Osteocyte (in vitro differentiated cells): ENCODE measurements around the gene FGF14. TPM values are rescaled to one million over a fixed set of nuclear protein-coding genes. Genes with fewer than 3 reads are reported as not detected.

Source experiments
- DNase-seq: peaks from one replicate; pipeline ENCODE4 v3.0.0; 2021; ENCODE audit warnings: mixed read lengths; ENCODE audit not compliant: unreplicated experiment; ENCODE audit errors: extremely low spot score
- H3K27ac Mint-ChIP-seq: one replicate; pipeline ENCODE4 v1.8.0; 2021; ENCODE audit warnings: mild to moderate bottlenecking, mixed read lengths; ENCODE audit not compliant: unreplicated experiment
- H3K27me3 Mint-ChIP-seq: one replicate; pipeline ENCODE4 v1.8.0; 2021; ENCODE audit warnings: mixed read lengths; ENCODE audit not compliant: unreplicated experiment
- H3K36me3 Mint-ChIP-seq: one replicate; pipeline ENCODE4 v1.8.0; 2021; ENCODE audit warnings: mixed read lengths; ENCODE audit not compliant: unreplicated experiment
- H3K4me1 Mint-ChIP-seq: one replicate; pipeline ENCODE4 v1.8.0; 2021; ENCODE audit warnings: mixed read lengths; ENCODE audit not compliant: unreplicated experiment
- H3K4me3 Mint-ChIP-seq: one replicate; pipeline ENCODE4 v1.8.0; 2021; ENCODE audit warnings: mild to moderate bottlenecking, moderate library complexity, mixed read lengths; ENCODE audit not compliant: unreplicated experiment
- H3K9me3 Mint-ChIP-seq: one replicate; pipeline ENCODE4 v1.8.0; 2021; ENCODE audit warnings: mixed read lengths; ENCODE audit not compliant: unreplicated experiment
- total RNA-seq: library from RNA; stranded (reverse); gene quantifications from 2 replicates; pipeline ENCODE4 v1.2.1, GENCODE V29; 2021
- TF ChIP-seq, protein P1 (sequence below): fragments of 200-600 bp; sonication (generic); IDR thresholded peaks from 2 replicates; pipeline ENCODE4 v1.5.0; 2021; ENCODE audit warnings: antibody characterized with exemption, mild to moderate bottlenecking, moderate library complexity

Gene FGF14
- total RNA-seq, 1 donor from 2014 or later = 0.24 TPM

DNA sequence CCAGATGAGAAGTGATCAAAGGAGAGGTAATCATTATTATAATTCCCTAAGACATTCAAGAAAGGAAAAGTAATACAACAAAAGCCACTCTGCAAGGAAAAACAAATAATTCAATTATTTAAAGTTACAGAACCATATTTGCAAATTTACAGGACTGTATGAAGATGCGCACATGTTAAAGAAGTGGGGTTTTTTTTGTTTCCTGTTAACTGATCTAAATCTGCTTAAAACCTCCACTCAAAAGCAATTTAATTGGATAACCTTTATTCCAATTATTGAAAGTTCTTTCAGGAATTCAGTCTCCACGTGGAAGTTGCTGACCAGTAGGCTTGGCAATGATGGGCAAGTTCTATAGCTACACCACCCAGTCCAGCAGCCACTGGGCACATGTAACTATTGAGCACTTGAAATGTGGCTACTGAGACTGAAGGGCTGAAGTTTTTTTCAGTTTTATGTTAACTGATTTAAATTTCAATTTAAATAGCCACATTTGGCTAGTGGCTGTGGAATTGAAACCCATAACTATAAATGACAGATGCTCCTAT lies 232.3 kb downstream of the FGF14 start:
- no peaks in the 10 kb centered on the region for H3K36me3 Mint-ChIP-seq
- DNase-seq = no peak
- no peak overlapping the region for H3K4me3 Mint-ChIP-seq
- peaks cover 26% of the 10 kb centered on the region for H3K27me3 Mint-ChIP-seq
- no peaks in the 10 kb centered on the region for H3K4me1 Mint-ChIP-seq
- H3K9me3 Mint-ChIP-seq = no peaks in the 10 kb centered on the region
- no peak overlapping the region for H3K27ac Mint-ChIP-seq
- TF ChIP-seq, protein P1, sequence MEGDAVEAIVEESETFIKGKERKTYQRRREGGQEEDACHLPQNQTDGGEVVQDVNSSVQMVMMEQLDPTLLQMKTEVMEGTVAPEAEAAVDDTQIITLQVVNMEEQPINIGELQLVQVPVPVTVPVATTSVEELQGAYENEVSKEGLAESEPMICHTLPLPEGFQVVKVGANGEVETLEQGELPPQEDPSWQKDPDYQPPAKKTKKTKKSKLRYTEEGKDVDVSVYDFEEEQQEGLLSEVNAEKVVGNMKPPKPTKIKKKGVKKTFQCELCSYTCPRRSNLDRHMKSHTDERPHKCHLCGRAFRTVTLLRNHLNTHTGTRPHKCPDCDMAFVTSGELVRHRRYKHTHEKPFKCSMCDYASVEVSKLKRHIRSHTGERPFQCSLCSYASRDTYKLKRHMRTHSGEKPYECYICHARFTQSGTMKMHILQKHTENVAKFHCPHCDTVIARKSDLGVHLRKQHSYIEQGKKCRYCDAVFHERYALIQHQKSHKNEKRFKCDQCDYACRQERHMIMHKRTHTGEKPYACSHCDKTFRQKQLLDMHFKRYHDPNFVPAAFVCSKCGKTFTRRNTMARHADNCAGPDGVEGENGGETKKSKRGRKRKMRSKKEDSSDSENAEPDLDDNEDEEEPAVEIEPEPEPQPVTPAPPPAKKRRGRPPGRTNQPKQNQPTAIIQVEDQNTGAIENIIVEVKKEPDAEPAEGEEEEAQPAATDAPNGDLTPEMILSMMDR = no peak

DNA sequence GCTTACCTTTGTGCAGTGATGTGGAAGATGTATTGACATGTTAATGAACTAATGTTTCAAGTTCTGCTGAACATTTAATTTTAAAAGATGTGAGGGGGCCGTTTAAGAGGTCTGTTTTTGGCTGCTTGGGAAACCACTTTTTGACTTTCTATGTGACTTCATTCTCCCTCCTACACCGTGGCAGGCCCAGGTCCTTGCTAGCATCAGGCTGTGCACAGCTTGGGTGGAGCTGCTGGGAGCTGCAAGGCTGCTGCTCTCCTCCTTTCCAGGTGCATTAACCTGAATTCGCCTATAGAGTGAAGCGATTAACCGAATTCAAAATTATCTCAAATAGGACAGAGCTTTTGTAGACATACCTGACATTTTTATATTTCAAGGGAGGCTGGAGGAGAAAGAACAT lies 249.1 kb downstream of the FGF14 start:
- Mint-ChIP-seq H3K36me3 (no peaks in the 10 kb centered on the region), H3K4me3 (no peak overlapping the region), H3K9me3 (no peaks in the 10 kb centered on the region), H3K27ac (no peak overlapping the region), H3K4me1 (no peaks in the 10 kb centered on the region), H3K27me3 (peaks cover 16% of the 10 kb centered on the region)
- TF ChIP-seq, protein P1 = no peak
- no peak for DNase-seq

DNA sequence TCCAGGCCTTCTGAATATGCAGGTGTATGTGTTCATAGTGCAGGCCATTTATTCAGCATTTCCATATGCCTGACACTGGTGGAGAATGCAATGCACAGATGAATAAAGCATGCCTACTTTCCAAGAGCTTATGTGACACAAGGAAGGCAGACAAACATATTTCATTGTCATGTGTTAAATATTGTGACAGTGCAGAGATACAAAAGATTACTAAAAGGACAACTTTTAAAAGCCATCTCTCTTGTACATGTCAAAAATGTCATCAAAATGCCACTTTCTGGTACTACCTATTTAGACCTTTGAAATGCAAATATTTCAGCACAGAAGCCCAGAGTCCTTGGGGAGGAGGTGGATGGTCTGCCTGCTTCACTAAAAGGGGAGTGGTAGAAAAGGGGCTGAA lies 254.5 kb downstream of the FGF14 start:
- no peak overlapping the region for H3K4me3 Mint-ChIP-seq
- H3K9me3 Mint-ChIP-seq = no peaks in the 10 kb centered on the region
- DNase-seq = no peak
- no peaks in the 10 kb centered on the region for H3K4me1 Mint-ChIP-seq
- no peak overlapping the region for H3K27ac Mint-ChIP-seq
- TF ChIP-seq, protein P1 = no peak
- H3K27me3 Mint-ChIP-seq = peaks cover 43% of the 10 kb centered on the region
- no peaks in the 10 kb centered on the region for H3K36me3 Mint-ChIP-seq

DNA sequence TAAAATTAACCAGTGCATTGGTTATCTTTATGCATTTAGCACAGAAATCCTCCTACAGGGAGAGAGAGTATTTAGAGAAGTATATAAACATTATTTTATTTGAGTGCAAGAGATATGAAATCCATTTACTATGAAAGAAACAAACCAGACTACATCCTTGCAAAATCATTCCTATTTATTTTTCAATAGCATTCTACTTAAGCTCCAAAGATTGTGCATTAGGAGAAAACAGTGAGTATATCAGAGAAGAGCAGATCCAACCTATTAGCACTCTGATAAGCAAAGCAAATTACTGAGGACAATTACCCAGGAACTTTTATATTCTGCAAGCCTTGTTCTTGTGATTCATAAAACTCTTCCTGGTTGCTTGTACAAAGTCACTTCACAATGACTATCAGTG lies 256.1 kb downstream of the FGF14 start:
- no peak for DNase-seq
- no peaks in the 10 kb centered on the region for H3K4me1 Mint-ChIP-seq
- H3K36me3 Mint-ChIP-seq = no peaks in the 10 kb centered on the region
- H3K27me3 Mint-ChIP-seq = peaks cover 36% of the 10 kb centered on the region
- H3K27ac Mint-ChIP-seq = no peak overlapping the region
- no peak overlapping the region for H3K4me3 Mint-ChIP-seq
- no peaks in the 10 kb centered on the region for H3K9me3 Mint-ChIP-seq
- TF ChIP-seq, protein P1 = no peak

GRCh38 chr13:102142473-102142826 lies 259.4 kb downstream of the FGF14 start:
- Mint-ChIP-seq H3K4me1 (no peaks in the 10 kb centered on the region), H3K36me3 (no peaks in the 10 kb centered on the region), H3K27me3 (peaks cover 35% of the 10 kb centered on the region), H3K9me3 (no peaks in the 10 kb centered on the region), H3K27ac (no peak overlapping the region), H3K4me3 (no peak overlapping the region)
- TF ChIP-seq, protein P1 = no peak
- DNase-seq = no peak
